ENCODE measurements around the gene CCDC188. TPM values are rescaled to one million over a fixed set of nuclear protein-coding genes. Genes with fewer than 3 reads are reported as not detected.

CCDC188 gene
- total RNA-seq, 1 donor from 2014 or later, result 1.00 TPM

GRCh38 chr22:20123366-20124082 lies 27.3 kb downstream of the CCDC188 start:
- DNase-seq (ENCODE audit: low spot score), result no peak

- DNase-seq (ENCODE audit: low spot score), result no peak
Measured at GRCh38 chr22:20121856-20122415, 28.9 kb downstream of the CCDC188 start.

GRCh38 chr22:20118300-20119020 lies 32.4 kb downstream of the CCDC188 start:
- no peak for DNase-seq (ENCODE audit: low spot score)

- DNase-seq (ENCODE audit: low spot score), result no peak
Measured at GRCh38 chr22:20117633-20118299, 33.1 kb downstream of the CCDC188 start.

GRCh38 chr22:20116951-20117632 lies 33.8 kb downstream of the CCDC188 start, which contains the start of gene TRMT2A:
Gene TRMT2A (minus strand): TSS chr22:20117226. CDS start chr22:20116906, 320 bp downstream.
- peak; percentile 99 for DNase-seq (ENCODE audit: low spot score)

- no peak for DNase-seq (ENCODE audit: low spot score)
Measured at GRCh38 chr22:20116376-20116950, 34.4 kb downstream of the CCDC188 start.

DNA sequence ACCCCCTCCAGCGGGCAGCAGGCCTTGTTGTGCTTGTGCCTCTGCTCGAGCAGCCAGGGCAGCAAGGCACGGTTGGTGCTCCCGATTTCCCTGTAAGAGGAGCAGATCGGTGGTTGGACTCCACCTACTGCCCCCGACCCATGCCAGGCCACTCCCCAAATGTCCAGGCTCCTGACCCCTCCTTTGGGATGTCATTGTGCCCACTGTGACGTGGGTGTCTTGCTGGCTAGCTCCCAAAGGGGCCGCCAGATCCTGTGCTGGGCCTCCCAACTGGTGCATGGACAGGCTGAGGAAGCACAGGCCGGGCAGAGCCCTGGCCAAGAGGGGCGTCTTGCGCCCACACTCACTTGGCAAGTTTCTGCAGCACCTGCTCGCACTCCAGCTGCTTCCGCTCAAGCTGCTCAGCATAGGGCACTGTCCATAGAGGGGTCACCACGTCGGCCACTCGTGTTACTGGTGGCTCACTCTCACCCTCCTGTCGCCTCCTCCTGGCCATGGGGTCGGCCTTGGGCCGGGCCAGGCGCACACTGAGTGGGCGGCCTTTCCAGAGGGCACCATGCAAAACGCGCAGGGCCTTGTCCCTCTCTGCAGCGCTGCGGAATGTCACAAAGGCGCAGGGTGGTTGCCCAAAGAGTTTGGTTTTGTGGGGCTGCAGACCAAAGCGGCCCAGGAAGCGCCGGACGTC lies 35.0 kb downstream of the CCDC188 start, which contains the start of gene RANBP1:
Gene RANBP1, plus strand, starts transcription at position 414 of the 685 bp plus-strand sequence. Its CDS starts 81 bp downstream, at position 495.
- DNase-seq (ENCODE audit: low spot score), result no peak

- no peak for DNase-seq (ENCODE audit: low spot score)
Measured at GRCh38 chr22:20114506-20115475, 36.1 kb downstream of the CCDC188 start.

DNA sequence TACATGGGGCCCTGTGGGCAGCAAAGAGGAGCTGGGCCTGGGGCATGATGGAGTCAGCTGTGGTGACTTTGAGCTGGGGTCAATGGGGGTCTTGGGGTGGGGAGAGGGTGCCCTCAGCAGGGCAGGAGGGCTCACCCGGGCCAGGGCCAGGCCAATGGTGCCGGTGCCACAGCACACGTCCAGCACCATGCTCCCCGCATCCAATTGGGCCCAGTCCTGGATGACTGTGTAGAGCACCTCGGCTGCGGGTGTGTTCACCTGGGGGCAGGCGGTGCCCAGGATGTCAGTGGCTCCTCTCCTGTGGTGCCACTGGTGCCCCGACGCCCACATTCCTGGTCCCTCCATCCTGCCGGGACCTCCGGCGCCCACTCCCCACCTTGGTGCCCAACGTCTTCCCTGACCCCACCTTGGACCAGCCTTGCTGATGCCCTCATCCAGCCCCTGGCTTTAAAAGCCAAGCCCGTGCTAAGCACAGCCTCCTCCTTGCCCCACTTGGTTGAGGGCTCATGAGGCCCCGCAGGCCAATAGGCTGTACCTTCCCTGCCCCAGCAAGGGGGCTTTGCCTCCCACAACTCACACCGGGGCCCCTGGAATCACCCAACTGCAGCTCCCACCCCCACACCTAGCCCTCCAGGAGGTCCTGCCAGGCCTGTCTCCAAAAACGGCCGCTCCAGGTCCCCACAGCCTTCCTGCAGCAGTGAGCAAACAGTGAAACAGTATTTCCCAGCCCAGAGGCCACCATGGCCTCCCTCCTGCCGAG lies 37.1 kb downstream of the CCDC188 start:
- DNase-seq (ENCODE audit: low spot score), result no peak

- DNase-seq (ENCODE audit: low spot score), result no peak
Measured at GRCh38 chr22:20112623-20113511, 38.0 kb downstream of the CCDC188 start.

- DNase-seq (ENCODE audit: low spot score), result no peak
Measured at GRCh38 chr22:20111689-20112622, 38.9 kb downstream of the CCDC188 start.

GRCh38 chr22:20111045-20111688 lies 39.7 kb downstream of the CCDC188 start:
- no peak for DNase-seq (ENCODE audit: low spot score)

DNA sequence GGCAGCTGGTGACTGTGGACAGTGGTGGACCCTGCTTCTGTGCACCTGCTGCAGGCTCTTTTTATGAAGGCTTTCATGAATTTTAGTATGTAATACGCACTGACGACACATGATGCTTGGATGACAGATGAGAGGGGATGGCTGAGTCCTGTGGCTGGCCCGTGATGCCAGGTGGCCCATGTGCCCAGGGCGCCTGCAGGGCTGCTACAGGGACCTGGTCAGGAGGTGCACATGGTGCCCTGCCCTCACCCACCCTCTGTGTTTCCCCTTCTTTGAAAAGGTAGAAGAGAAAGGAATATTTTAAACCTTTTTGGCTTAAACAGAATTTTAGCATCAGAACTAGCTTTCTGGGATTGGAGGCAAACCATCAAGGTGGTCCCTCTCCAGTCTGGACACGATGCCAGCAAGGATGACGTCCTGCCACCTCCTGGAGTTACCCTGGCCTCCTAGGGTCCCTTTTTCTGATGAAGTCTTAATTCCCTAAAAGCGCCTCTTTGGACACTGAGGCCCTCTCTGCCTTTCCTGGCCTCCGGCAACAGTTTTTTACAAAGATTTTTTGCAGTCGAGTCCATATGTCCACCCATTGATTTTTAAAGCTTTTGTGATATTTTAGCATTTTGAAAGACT lies 40.4 kb downstream of the CCDC188 start:
- DNase-seq (ENCODE audit: low spot score), result no peak

- no peak for DNase-seq (ENCODE audit: low spot score)
Measured at GRCh38 chr22:20109411-20110358, 41.2 kb downstream of the CCDC188 start.

Data from mesenteric fat pad (tissue), 1 donor.